DMS153 treated with DMSO at 0.1 percent for 48 hours (cell line): ENCODE measurements around the gene RELN.
"Not testable (repeated sequence)": the region's sequence is repeated elsewhere in the genome, so short reads cannot be mapped to it uniquely, and the experiment has no call there.

Source experiments
- DNase-seq: peaks from one replicate; lab custom pipeline; 2025; ENCODE audit not compliant: unreplicated experiment; lab: John Stamatoyannopoulos, UW

Gene RELN

DNA sequence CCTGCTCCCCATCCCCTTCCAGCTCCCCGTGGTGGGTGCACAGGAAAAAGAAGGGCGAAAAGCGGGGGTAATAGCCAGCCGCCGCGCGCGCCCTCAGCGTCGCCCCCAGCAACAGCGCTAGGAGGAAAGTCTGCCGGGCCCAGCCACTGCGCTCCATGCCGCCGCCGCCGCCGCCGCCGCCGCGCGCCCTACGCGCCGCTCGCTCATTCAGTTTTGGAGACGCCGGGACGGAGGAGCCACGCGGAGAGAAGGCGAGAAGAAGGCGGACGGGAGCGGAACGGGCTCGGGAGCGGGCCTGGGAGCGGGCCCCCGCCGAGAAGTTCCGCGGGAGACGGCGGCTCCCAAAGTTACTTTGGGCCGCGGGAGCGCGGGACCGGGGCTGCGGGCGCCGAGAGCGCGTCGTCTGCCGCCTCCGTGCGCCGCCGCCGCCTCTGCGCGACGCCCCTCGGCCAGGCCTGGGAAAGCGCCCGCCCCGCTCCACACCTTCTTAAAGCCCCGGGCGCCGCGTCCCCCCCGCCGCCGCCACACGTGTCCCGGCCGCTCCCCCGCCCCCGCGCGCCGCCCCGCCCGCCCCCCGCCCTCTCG lies at the start of gene RELN:
RELN (minus strand) TSS at position 459 of the 585 bp plus-strand sequence; CDS start at position 157, 302 bp downstream.
- peak; percentile 38 for DNase-seq

DNA sequence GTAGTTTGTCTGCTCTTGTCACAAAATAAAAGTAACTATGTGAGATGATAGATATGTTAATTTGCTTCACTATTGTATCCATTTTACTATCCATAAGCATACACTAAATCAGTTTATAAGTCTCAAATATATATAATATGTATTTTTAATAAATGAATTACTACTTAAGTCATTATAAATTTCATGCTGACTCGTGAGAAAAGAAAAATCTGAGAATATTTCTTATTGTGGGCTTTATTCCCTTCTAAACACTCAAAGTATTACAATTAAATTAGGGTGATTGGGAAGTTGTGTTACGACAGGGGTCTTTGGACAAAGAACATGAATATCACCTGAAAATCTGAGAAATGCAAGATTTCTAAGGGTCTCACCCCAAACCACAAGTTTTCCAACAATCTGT lies 48.7 kb upstream of the RELN start:
- no peak for DNase-seq

DNA sequence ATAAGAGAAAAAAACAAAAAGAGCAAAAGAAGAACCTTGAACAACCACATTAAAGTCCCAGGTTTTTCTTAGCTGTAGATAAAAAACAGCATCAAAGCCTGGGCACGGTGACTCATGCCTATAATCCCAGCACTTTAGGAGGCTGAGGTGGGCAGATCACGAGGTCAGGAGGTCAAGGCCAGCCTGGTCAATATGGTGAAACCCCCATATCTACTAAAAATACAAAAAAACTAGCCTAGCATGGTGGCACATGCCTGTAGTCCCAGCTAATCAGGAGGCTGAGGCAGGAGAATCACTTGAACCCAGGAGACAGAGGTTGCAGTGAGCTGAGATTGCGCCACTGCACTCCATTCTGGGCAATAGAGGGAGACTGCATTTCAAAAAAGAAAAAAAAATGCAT lies 47.4 kb upstream of the RELN start:
- not testable (repeated sequence) for DNase-seq

DNA sequence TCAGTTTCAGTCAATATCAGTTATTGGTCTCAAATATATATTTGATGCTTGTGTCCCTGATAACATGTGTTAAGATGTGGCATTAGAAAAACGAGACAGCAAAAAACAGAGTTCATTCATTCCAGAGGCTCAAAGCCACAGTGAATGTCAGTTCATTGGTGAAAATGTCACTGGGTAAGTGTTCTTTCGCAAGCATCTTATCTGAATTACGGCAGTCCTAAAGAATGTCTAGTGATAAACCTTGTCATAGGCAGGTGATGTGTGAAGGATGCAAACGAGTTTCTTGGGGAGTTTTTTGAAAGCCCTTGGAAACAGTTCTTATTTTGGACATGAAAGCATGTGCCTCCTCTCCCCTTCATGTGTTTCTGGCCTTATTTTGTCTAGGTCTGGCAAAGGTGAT lies 45.9 kb upstream of the RELN start:
- DNase-seq, result no peak

DNA sequence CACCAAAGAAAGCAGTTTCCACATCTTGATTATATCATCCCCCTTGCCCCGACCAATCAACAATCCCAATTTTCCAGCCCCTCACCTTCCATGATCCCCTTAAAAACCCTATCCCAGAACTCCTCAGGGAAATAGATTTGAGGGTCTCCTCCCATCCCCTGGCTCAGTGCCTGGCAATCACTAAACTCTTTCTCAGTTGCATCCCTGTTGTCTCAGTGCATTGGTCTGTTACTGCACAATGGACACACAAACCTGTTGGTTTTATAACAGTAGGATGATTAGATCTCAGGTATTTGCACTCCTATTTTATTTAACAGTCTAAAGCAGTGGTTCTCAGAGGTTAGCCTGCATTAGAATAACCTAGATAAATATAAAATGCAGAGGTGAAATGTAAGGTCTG lies 45.2 kb upstream of the RELN start:
- no peak for DNase-seq

DNA sequence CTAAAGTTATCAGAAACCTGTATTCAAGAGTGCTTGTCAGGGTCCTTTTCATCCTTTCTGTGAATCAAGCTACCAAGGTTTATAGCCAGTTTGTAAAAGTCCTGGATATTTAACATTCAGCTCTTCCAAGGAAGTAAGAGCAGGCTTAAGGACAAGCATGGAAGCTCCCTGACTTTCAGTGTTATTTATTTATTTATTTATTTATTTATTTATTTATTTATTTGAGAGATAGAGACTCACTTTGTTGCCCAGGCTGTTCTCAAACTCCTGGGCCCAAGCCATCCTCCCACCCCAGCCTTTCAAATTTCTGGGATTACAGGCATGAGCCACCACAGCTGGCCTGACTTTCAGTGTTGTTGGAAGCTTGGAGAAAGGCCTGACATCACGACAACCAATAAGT lies 44.4 kb upstream of the RELN start:
- no peak for DNase-seq

DNA sequence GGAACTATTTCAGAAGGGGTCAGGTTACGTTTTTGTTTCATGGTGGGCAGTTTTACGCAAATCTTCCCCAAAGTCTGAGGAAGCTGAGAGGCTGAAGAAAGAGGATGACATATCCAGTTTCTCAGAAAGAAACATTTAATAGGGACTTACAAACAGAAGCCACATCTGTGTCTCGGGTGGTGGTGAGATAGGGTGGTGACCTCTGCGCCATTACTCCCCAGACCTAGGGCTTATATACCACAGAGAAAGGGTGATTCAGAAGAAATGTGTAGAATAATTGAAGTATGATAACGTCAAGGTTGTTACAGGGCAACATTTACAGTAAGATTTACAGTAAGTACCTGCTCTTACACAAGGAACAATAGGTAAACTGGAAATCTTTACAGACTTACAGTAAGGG lies 43.0 kb upstream of the RELN start:
- no peak for DNase-seq

DNA sequence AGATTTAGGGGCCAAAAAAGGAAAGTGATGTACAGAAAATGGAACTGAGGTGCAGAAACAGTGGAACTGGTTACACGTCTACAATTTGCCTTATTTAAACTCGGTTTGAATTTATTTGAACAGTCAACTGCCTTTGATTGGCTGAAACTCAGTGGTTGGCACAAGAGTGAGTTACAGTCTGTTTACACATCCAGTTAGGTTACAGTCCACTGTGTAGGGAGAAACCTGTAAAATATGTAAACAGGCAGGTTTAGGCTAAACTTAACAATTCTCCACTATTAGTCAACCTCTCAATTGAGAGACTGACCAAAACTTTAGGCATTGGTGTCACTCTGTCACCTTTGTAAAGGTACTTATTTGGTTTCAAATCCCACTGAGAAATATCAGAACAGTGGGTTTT lies 40.3 kb upstream of the RELN start:
- no peak for DNase-seq

DNA sequence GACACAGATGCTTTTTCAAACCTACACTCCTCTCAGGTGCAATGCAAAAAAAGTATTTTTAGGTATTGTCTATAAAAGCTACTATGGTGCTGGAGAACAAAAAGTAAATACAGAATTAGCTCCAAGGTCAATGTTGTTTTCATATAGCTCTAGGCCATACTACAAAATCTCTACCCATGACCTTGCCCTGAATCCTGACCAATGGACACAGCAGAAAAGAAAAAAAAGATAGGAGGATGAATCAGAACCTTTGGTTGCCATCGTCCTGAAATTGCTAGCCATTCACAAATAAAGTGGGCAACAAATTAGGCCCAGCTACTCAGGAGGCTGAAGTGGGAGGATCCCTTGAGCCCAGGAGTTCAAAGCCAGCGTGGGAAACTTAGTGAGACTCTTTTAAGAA lies 35.2 kb upstream of the RELN start:
- DNase-seq, result no peak

DNA sequence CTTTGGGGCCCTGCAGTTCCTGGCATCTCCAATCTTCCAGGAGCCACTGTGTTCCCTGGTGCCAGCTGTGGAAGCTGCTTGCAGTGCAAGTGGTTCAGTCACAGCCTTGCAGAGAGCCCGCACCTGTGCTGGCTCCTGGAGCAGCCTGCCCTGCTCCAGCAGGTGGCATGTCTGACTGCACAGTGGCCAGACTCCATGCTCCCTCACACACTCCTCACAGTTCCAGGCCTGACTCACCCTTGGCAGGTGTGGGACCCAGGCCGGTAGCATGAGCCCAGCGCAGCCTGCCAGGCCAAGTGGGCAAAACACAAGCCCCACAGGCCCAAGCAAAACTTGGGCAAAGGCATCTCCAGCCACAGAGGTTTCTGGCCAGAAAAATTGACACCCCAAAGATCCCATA lies 33.6 kb upstream of the RELN start:
- DNase-seq, result no peak

DNA sequence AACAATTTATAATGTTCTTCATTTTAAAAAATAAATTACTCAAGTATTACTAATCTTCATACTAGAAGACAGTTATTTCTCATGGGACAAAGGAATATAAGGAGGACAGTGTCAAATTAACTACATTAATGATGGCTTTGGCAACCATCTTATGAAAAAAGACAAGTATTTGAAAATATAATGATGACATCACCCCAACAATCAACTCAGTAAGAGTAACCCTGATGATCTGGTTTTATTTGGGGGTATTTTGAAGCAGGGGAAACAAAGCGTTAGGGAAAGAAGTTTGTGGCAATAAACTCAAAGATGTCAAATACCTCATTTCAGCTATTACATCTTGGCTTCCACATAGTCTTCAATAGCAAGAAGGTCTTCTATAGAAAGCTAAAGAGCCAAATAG lies 29.0 kb upstream of the RELN start:
- no peak for DNase-seq

DNA sequence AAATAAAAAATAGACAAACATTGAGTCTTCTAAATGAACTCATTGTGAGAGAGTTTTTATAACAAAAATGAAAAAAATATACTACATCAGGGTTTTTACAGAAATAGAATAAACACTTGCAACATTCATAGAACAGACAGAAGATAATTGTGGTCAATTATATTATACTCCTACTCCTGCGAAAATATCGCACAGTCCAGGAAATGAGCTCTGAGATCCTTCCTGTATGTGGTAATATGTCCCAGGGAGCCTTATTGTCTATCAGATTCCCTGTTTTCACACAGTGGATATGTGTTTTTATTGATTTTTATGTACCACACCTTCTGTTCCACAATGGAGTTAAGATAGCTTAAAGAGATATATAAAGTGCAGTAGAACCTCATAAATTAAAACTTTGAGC lies 27.5 kb upstream of the RELN start:
- no peak for DNase-seq

DNA sequence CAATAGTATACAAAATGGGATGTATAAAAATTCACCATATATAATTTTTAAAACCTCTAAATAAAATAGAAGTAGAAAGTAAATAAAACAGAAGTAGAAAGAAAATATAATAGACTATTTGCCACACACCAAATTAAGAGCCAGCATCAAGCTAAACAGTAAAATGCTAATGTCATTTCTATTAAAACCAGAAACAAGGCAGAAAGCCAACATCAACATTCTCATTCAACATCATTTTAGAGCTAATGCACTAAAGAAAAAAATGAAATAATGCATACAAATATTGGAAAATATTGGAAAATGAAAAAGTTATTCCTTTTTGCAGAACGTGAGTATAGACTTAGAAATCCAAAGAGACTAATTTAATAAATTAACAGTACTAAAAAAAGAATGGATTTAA lies 23.4 kb upstream of the RELN start:
- no peak for DNase-seq

DNA sequence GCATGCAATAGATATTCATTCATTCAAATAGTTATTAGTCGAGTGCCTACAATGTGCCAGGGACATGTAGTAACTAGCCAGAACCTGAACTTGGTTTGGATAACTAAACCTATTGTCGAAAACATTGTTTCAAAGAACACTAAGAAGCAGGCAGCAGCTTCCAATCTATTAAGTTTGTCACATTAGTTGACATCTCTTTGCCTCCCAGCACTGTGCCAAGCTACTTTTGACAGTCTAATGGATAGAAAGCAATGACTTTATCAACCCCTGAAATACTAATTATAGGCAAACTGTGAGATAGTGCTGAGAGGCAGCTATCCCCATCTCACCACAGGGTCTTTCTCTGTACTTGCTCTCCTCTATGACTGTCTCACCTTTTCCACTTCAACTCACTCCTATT lies 22.4 kb upstream of the RELN start:
- no peak for DNase-seq

DNA sequence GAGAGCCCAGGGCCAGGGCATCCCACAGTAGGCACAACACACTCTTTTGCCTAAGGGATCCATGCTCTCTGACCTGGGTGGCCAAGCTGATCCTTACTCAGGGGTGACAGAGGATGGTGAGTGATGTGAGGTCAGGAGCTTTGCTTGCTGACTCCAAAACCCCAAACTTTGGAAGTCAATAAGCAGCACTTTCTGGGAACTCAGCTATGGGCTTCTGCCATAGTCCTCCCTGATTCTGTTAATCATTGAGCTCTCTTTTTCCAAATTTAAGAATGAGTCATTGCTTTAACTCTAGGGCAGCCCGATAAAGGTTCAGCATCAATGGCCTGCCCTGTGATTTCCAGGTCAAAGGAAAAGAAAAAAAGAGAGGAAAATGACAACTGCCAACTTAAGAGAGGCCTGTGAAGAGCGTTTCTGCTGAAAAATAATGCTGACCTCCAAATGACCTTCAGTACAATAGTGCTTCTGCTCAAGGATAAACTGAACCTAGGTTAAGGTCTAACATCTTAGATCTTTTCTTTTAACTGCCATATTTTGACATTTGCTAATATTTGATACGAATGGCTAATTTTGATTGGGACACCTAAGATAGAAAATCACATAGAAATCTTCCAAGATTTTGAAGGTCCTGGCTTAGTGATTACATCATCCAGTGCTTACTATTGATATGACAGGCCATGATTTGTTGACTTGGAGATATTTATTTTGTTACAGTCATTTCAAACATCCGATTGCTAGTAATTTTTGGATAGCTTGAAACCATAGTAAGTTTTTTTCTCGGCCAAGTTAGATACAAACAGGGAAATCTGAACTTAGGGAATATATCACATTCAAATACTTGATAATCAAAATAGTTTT lies 20.8 kb upstream of the RELN start:
- no peak for DNase-seq

DNA sequence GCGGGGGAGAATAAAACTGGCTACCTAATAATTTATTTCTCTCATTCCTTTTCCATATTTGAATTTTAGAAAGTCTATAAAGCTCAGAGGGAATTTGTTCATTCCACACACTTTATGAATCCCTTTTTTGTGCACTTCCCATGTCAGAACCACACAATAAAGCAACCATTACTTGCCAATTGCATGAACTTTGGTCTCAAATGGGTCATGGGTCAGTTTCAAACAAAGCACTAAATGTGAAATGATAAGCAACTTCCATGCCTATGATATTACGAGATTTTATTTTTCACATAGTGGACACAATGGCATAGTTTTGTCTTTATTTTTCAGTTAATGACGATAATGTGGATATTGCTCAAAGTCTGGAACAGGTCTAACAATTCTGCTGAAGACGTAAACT lies 18.6 kb upstream of the RELN start:
- DNase-seq, result no peak

DNA sequence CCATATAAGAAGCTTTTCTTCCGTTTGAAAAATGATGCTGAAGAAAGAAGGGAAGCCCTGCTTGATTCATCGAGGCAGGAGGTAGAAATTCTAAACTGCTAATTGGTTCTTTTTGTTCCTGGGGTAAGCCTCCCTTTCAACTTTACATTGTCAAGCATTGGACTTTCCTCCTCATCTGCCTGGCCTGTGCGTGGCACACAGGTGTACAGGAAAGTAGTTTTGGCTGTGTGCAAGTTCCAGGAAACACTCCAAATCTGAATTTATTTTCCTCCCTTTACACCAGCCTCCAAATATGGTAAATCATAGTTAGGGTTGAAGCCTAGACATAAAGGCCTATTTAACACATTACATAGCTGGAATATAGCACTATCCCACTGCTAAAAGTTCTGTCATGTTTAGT lies 18.2 kb upstream of the RELN start:
- DNase-seq, result no peak

DNA sequence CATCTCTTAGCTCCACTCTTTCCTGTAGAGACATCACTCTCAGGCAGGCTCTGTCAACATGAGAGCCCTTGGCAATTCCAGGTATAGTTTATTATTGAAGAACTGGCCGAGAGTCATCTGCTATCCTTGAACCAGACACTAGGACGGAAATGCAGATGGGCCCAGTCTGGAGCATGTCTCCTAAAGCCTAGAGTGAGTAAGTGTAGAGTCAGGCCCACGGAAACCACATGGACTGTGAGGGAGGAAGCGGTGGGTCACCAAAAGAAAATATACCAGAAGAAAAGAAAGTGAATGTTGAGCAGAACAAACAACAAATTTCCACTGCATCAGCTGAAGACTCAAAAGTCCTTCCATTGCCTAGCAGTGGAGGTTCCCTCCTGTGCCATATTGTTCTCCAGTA lies 15.7 kb upstream of the RELN start:
- no peak for DNase-seq

DNA sequence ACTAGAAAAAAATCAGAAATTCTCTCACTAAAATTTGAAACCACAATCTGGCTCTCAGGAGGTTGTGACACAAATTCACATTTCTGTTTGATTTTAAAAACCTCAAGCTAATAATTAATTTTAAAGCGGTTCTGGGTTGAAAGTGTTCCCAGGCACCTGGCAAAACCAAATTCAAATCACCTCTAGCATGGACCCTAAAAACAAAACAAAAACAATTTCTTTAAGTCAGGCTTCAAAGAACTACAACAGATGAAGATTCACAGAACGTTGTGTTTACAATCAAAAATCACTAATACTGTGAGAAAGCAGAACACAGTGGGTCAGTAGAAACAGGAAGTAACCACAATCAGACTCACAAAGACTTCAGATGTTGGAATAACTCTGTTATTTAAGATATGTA lies 7.2 kb upstream of the RELN start:
- no peak for DNase-seq

DNA sequence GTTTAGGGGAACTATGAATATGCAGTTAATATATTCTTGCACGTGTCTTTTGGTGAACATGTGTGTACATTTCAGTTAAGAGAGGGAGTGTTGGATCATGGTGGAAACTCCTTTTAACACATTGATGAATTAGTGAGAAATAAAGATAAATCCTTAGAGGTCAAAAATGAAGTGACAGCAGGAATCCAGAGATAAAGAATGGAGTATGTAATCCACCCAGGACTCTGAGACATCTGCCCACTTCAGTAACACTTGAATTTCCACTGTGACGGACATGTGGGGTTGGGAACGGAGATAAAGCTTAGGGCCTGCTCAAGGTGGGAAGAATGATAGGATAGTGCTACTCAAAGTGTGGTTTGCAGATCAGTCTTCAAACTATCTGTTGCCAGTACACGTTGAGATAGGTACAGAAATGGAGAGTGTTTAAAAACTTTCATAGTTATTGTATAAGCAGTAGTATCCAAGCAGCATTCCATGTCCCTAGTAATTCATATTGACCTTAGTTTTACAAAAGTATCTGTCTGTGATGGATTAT lies 6.6 kb upstream of the RELN start:
- no peak for DNase-seq

DNA sequence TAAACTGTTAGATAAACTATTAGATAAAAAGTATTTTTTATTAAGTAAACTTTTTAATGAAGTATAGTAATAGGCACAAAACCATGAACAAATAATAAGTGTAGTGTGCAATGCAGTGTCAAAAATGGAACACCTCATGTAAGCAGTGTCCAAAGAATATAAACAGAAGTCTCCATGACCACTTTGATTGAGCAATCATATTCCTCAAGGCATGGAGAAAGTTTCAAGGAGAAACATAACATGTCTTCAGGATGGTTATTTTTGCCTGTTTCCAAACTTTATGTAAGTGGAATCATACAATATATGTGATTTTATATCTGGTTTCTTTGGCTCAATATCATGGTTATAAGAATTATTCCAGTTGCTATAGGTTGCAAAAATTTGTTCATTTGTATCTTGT lies 6.1 kb upstream of the RELN start:
- DNase-seq, result no peak

DNA sequence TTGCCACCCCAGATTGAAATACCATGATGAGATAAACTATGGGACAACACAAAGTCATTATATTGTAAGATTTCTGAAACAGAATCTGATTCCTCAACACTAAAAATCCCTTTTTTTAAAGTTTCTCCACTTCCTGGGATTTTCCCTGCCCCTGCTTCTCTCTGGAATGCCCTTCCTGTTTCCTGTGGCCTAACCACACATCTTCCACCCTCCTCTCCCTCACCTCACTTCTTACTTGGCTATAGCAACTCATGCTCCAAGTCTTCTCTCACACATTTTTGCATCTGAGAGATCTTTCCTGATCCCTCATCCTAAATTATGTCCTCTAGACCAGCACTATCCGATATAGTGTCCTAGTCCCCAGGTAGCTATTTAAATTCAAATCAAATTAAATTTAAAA lies 4.1 kb upstream of the RELN start:
- DNase-seq, result no peak

DNA sequence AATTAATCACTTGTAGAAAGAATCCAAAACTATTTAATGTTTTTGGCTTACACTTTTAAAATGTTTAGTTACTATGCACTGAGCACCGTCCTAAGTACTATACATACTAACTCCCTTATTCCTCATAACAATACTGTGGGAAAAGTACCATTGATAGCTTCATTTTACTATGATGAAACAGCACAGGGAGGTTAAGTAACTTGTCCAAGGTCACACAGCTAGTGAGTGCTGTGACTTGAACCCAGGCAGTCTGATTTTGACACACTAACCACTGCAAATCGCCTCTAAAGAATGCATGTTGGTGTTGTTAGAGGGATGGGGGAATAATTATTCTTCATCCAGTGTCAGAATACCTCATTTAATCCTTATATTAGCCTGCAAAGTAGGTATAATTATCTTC lies 1.9 kb upstream of the RELN start:
- DNase-seq, result no peak
